Mesenchymal stem cell (in vitro differentiated cells and primary cell): ENCODE measurements around the gene ZNF511.
A peak's percentile ranks its signal among the peaks of the same experiment; 100 is the strongest.
"Not testable (repeated sequence)": the region's sequence is repeated elsewhere in the genome, so short reads cannot be mapped to it uniquely, and the experiment has no call there.

Source experiments
- DNase-seq: peaks from one replicate; pipeline ENCODE4 v3.0.0-alpha.2; 2013
- H2AFZ ChIP-seq: one replicate; pipeline ENCODE4 v1.6.1; 2013; ENCODE audit warnings: low read depth, mild to moderate bottlenecking, control low read depth, inconsistent platforms, low read length, moderate library complexity
- H2AK5ac ChIP-seq: 2 replicates; pipeline ENCODE4 v1.6.1; 2013; ENCODE audit warnings: low read length, moderate library complexity, mild to moderate bottlenecking, inconsistent platforms; ENCODE audit not compliant: severe bottlenecking
- H2BK120ac ChIP-seq: one replicate; pipeline ENCODE4 v1.6.1; 2013; ENCODE audit warnings: low read depth, mild to moderate bottlenecking, inconsistent platforms, low read length, moderate library complexity
- H2BK12ac ChIP-seq, 2 experiments: one replicate each; pipeline ENCODE4 v1.6.1; 2013; ENCODE audit warnings: inconsistent platforms in 2 of 2, low read length in 2 of 2, mild to moderate bottlenecking in 2 of 2, moderate library complexity in 2 of 2, control low read depth in 1 of 2
- H2BK15ac ChIP-seq: one replicate; pipeline ENCODE4 v1.6.1; 2013; ENCODE audit warnings: mild to moderate bottlenecking, low read depth, inconsistent platforms; ENCODE audit not compliant: poor library complexity, severe bottlenecking
- H2BK5ac ChIP-seq: 2 replicates; pipeline ENCODE4 v1.6.1; 2013; ENCODE audit warnings: low read depth, mild to moderate bottlenecking, low read length, control low read depth, inconsistent platforms; ENCODE audit not compliant: poor library complexity, severe bottlenecking
- H3K14ac ChIP-seq, 2 experiments: one replicate each; pipeline ENCODE4 v1.6.1; 2013; ENCODE audit warnings: inconsistent platforms in 2 of 2, low read length in 2 of 2, control low read depth in 1 of 2, mild to moderate bottlenecking in 1 of 2, moderate library complexity in 1 of 2
- H3K18ac ChIP-seq, 2 experiments: one replicate each; pipeline ENCODE4 v1.6.1; 2013; ENCODE audit warnings: inconsistent platforms in 2 of 2, low read length in 2 of 2, control low read depth in 1 of 2, low read depth in 1 of 2, mild to moderate bottlenecking in 1 of 2
- H3K23ac ChIP-seq, 2 experiments: one replicate each; pipeline ENCODE4 v1.6.1; 2013; ENCODE audit warnings: inconsistent platforms in 2 of 2, low read length in 2 of 2, mild to moderate bottlenecking in 2 of 2, moderate library complexity in 2 of 2, control low read depth in 1 of 2
- H3K27ac ChIP-seq: 2 replicates; pipeline ENCODE4 v1.5.1; 2013; ENCODE audit warnings: mild to moderate bottlenecking, moderate library complexity, low read length, control low read depth, inconsistent platforms; ENCODE audit not compliant: poor library complexity, severe bottlenecking
- H3K27me3 ChIP-seq, 2 experiments: 2 replicates each; pipeline versions ENCODE4 v1.6.1 to v1.7.0; 2013; ENCODE audit warnings: low read length in 2 of 2, mild to moderate bottlenecking in 2 of 2, moderate library complexity in 2 of 2, control low read depth in 1 of 2, inconsistent platforms in 1 of 2; ENCODE audit not compliant: control insufficient read depth in 1 of 2, insufficient read depth in 1 of 2
- H3K36me3 ChIP-seq, 2 experiments: 2 replicates each; pipeline versions ENCODE4 v1.6.1 to v1.7.0; 2013; ENCODE audit warnings: low read length in 2 of 2, control low read depth in 1 of 2, inconsistent platforms in 1 of 2, low read depth in 1 of 2, mild to moderate bottlenecking in 1 of 2; ENCODE audit not compliant: insufficient read depth in 2 of 2, control insufficient read depth in 1 of 2
- H3K4ac ChIP-seq, 2 experiments: one replicate each; pipeline ENCODE4 v1.6.1; 2013; ENCODE audit warnings: inconsistent platforms in 2 of 2, low read length in 2 of 2, mild to moderate bottlenecking in 2 of 2, moderate library complexity in 2 of 2, control low read depth in 1 of 2, low read depth in 1 of 2
- H3K4me1 ChIP-seq: 2 replicates; pipeline ENCODE4 v1.6.1; 2013; ENCODE audit warnings: low read depth, low read length, control low read depth; ENCODE audit not compliant: control insufficient read depth, insufficient read depth
- H3K4me2 ChIP-seq: 2 replicates; pipeline ENCODE4 v1.6.1; 2013; ENCODE audit warnings: low read length, mild to moderate bottlenecking, inconsistent platforms; ENCODE audit not compliant: poor library complexity, severe bottlenecking
- H3K4me3 ChIP-seq, 2 experiments: 2 replicates each; pipeline versions ENCODE4 v1.5.1 to v1.7.0; 2013; ENCODE audit warnings: low read length in 2 of 2, mild to moderate bottlenecking in 2 of 2, control low read depth in 1 of 2, low read depth in 1 of 2; ENCODE audit not compliant: insufficient read depth in 1 of 2
- H3K79me1 ChIP-seq: replicated peaks from 2 replicates; pipeline ENCODE4 v1.6.1; 2013; ENCODE audit warnings: mild to moderate bottlenecking, control low read depth, low read length, inconsistent platforms; ENCODE audit not compliant: poor library complexity, severe bottlenecking
- H3K9ac ChIP-seq: 2 replicates; pipeline ENCODE4 v1.7.0; 2013; ENCODE audit warnings: mild to moderate bottlenecking, low read length, moderate library complexity
- H3K9me3 ChIP-seq: 2 replicates; pipeline ENCODE4 v1.7.0; 2013; ENCODE audit warnings: mild to moderate bottlenecking, low read length; ENCODE audit not compliant: control insufficient read depth
- H4K8ac ChIP-seq: one replicate; pipeline ENCODE4 v1.6.1; 2013; ENCODE audit warnings: inconsistent platforms, mild to moderate bottlenecking, low read length, moderate library complexity
- H4K91ac ChIP-seq: one replicate; pipeline ENCODE4 v1.6.1; 2013; ENCODE audit warnings: mild to moderate bottlenecking, low read length, inconsistent platforms
- WGBS: methylation state at CpG from one replicate; pipeline ENCODE4 v1.1.7; 2013; ENCODE audit warnings: mixed read lengths; 5-methylcytosine and 5-hydroxymethylcytosine counted together

The ZNF511 gene

DNA sequence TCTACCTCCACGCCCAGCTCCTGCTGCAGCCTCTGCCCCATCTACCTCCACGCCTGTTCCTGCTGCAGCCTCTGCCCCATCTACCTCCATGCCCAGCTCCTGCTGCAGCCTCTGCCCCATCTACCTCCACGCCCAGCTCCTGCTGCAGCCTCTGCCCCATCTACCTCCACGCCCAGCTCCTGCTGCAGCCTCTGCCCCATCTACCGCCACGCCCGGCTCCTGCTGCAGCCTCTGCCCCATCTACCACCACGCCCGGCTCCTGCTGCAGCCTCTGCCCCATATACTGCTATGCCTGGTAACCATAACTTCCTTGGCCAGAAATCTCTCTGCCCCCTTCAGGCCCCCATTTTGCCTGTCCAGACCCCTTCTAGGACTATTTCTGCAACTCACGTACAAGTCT lies 43.7 kb upstream of the ZNF511 start:
- not testable (repeated sequence) for H3K9ac ChIP-seq, H3K9me3 ChIP-seq, H4K8ac ChIP-seq, DNase-seq, H3K4me2 ChIP-seq, H2BK15ac ChIP-seq, H3K18ac ChIP-seq, H3K79me1 ChIP-seq, H2BK120ac ChIP-seq, H3K27ac ChIP-seq, H3K27me3 ChIP-seq, H3K23ac ChIP-seq, H3K4me3 ChIP-seq, H2BK12ac ChIP-seq, H2BK5ac ChIP-seq, H3K14ac ChIP-seq, H2AK5ac ChIP-seq, H2AFZ ChIP-seq, H3K4ac ChIP-seq, H4K91ac ChIP-seq
- Histone ChIP-seq H3K4me1 (peaks cover 22% of the 10 kb centered on the region), H3K36me3 (peaks cover 0 to 43% of the 10 kb centered on the region in 2 experiments)
- 80% methylated on average over 10 of the region's 10 CpGs for WGBS

DNA sequence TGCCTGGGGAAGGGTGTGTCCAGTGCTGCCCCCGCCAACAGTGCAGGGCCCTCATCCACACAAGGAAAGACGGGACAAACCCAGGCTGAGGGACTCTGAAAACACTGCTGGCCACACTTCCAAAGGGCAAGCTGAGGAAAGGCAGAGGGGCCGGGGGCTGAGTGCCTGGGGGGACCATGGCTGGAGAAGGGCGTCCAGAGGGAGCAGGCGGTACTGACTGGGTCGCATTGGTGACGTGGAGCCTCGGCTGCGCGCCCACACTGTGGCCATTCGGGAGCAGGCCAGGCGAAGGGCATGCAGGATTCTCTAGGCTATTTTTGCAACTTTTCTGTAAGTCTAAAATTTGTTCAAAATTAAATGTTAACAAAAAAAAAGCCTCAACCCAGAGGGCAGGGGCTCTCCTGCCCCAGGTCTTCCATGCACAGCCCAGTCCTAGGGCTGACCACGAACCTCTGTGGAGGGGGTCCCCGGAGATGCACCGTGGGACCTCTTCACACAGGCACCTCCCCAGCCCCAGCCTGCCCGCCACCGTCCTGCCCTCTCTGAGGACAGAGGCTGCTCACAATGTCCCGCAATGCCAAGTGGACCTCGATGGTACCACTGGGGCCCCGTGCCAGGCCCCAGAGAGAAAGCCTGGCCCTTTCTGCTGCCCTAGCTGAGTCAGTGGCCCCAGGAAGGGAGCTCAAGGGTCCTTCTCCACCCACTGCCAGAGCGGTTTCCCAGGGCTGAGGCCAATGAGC lies 42.5 kb upstream of the ZNF511 start:
- Histone ChIP-seq H3K4ac (no peak overlapping the region), H3K23ac (peak overlapping the region in 1 of 2 experiments; percentile 6), H2BK12ac (peak overlapping the region in 1 of 2 experiments; percentile 64), H3K4me3 (peak overlapping the region in 1 of 2 experiments; percentile 33), H3K27me3 (no peaks in the 10 kb centered on the region), H3K36me3 (peaks cover 0 to 55% of the 10 kb centered on the region in 2 experiments), H2BK15ac (no peak overlapping the region), H3K27ac (no peak overlapping the region), H3K4me1 (peaks cover 10% of the 10 kb centered on the region), H3K14ac (no peak overlapping the region), H2BK5ac (no peak overlapping the region), H2AFZ (no peak overlapping the region), H3K9me3 (no peaks in the 10 kb centered on the region), H3K18ac (peak overlapping the region in 1 of 2 experiments; percentile 42), H4K8ac (no peak overlapping the region), H2AK5ac (no peak overlapping the region), H2BK120ac (no peak overlapping the region), H4K91ac (no peak overlapping the region), H3K9ac (peak overlapping the region; percentile 55), H3K79me1 (no peaks in the 10 kb centered on the region), H3K4me2 (no peak overlapping the region)
- WGBS, result 92% methylated on average over 16 of the region's 21 CpGs
- DNase-seq, result no peak

DNA sequence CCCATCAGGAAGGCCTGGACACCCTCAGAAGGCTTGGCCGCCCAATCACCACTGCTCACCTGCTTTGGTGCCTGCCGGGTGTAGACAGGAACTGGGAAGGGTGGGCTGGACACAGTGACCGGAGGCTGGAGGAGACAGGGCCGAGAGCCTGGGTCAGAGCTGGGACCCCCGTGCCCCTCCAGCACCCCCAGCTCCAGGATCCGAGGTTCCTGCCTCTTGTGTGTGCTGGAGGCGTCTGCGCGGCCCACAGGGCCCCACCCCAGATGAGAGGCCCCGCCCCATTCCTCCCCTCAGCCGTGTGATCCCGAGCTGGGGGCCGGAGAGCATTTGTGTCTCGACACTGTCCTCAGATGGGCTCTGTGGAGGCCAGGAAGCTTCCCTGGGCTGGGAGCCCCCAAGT lies 41.4 kb upstream of the ZNF511 start:
- H4K8ac ChIP-seq, result no peak overlapping the region
- H3K4ac ChIP-seq, result no peak overlapping the region
- H3K9ac ChIP-seq, result no peak overlapping the region
- no peak overlapping the region for H3K27ac ChIP-seq
- no peak overlapping the region for H3K4me2 ChIP-seq
- H2AFZ ChIP-seq, result no peak overlapping the region
- no peaks in the 10 kb centered on the region for H3K27me3 ChIP-seq
- WGBS, result 91% methylated on average over 14 of the region's 14 CpGs
- H2AK5ac ChIP-seq, result no peak overlapping the region
- peaks cover 8% of the 10 kb centered on the region for H3K4me1 ChIP-seq
- no peak overlapping the region for H2BK120ac ChIP-seq
- no peak overlapping the region for H3K18ac ChIP-seq
- H3K23ac ChIP-seq, result no peak overlapping the region
- no peak overlapping the region for H2BK5ac ChIP-seq
- peak overlapping the region in 1 of 2 experiments; percentile 0 for H3K4me3 ChIP-seq
- no peak overlapping the region for H2BK15ac ChIP-seq
- no peak overlapping the region for H4K91ac ChIP-seq
- H3K9me3 ChIP-seq, result no peaks in the 10 kb centered on the region
- peaks cover 0 to 63% of the 10 kb centered on the region in 2 experiments for H3K36me3 ChIP-seq
- H3K14ac ChIP-seq, result no peak overlapping the region
- DNase-seq, result no peak
- H2BK12ac ChIP-seq, result no peak overlapping the region
- H3K79me1 ChIP-seq, result no peaks in the 10 kb centered on the region

DNA sequence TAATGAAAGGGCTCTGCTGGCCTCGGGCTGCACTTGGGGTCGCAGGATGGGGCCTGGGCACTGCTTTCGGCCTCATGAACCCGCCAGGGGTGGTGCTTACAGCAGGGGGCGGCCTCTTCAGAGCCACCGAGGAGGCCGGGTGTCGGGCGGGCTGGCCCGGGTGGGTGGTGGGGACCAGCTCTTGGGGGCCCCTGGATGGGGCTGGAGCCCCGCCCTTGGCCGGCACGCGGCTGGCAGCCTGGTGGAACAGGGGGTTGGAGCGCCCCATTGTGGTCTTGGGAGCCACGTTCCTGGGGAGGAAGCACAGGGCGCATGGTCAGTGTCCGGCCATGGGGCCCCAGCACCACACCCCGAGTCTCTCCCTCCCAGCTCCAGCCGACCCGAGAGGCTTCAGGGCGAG lies 40.9 kb upstream of the ZNF511 start:
- H4K8ac ChIP-seq, result no peak overlapping the region
- no peak overlapping the region for H3K4ac ChIP-seq
- H4K91ac ChIP-seq, result no peak overlapping the region
- no peak for DNase-seq
- no peak overlapping the region for H3K9ac ChIP-seq
- H3K9me3 ChIP-seq, result no peaks in the 10 kb centered on the region
- no peak overlapping the region for H3K18ac ChIP-seq
- no peak overlapping the region for H2BK12ac ChIP-seq
- no peak overlapping the region for H2AFZ ChIP-seq
- H3K4me3 ChIP-seq, result no peak overlapping the region
- H2AK5ac ChIP-seq, result no peak overlapping the region
- WGBS, result 94% methylated on average over 22 of the region's 22 CpGs
- H2BK5ac ChIP-seq, result no peak overlapping the region
- H3K27ac ChIP-seq, result no peak overlapping the region
- H3K36me3 ChIP-seq, result peaks cover 0 to 67% of the 10 kb centered on the region in 2 experiments
- H3K14ac ChIP-seq, result no peak overlapping the region
- peaks cover 3% of the 10 kb centered on the region for H3K4me1 ChIP-seq
- no peaks in the 10 kb centered on the region for H3K27me3 ChIP-seq
- no peak overlapping the region for H3K4me2 ChIP-seq
- no peak overlapping the region for H3K23ac ChIP-seq
- no peak overlapping the region for H2BK120ac ChIP-seq
- no peak overlapping the region for H2BK15ac ChIP-seq
- no peaks in the 10 kb centered on the region for H3K79me1 ChIP-seq
